NCI-H1092 treated with DMSO at 0.1 percent for 48 hours (cell line): ENCODE data around the gene VPS4A.
A peak's percentile ranks its signal among the peaks of the same experiment; 100 is the strongest.
"Not testable (repeated sequence)": the region's sequence is repeated elsewhere in the genome, so short reads cannot be mapped to it uniquely, and the experiment has no call there.

Experiments
- DNase-seq: peaks from one replicate; lab custom pipeline; 2025; lab: John Stamatoyannopoulos, UW

The VPS4A gene

GRCh38 chr16:69310653-69311532, at the start of gene VPS4A:
Gene VPS4A, plus strand, starts transcription at chr16:69311350. Its CDS starts 162 bp downstream, at chr16:69311512.
- peak; percentile 97 for DNase-seq

GRCh38 chr16:69266334-69267063, 44.7 kb upstream of the VPS4A start:
- no peak for DNase-seq

GRCh38 chr16:69267633-69268032, 43.5 kb upstream of the VPS4A start:
- no peak for DNase-seq

DNA sequence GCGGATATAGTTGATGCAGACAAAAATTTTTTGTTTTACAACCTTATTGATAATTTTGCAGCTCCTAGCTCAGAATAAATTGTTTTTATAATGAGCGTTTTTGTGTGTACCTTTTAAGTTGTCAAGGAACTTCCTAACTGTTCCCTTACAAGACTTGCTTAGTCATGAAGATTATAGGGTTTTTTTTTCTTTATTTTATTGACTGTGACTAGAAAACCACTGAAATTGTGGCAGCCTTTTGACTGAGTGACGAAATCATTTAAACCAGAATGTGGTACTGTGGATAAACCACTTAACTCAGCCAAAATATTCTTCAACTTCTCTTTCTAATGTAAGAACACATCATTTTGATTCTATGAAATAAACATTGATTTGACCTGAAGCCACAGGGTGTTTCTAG, 40.8 kb upstream of the VPS4A start:
- no peak for DNase-seq

- no peak for DNase-seq
Measured at GRCh38 chr16:69270831-69271230, 40.3 kb upstream of the VPS4A start.

GRCh38 chr16:69273009-69273408, 38.1 kb upstream of the VPS4A start:
- DNase-seq, result no peak

DNA sequence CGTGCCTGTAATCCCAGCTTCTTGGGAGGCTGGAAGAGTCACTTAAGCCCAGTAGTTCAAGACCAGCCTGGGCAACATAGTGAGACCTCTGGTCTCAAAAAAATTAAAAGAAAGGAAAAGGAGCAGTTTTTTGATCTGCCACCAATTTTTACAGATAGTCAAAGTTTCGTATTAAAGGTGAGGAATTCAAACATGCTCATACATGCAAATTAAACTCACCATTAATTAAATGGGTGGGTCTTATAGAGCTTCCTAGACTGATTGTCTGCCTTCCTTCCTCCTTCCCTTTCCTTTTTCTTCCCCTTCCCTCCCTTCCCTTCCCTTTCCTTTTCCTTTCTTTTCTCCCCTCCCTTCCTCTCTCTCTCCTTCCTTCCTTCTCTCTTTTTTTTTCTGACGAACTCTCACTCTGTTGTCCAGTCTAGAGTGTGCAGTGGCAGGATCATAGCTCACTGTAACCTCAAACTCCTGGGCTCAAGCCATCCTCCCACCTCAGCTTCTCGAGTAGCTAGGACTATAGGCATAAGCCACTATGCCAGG, 36.4 kb upstream of the VPS4A start:
- no peak for DNase-seq

DNA sequence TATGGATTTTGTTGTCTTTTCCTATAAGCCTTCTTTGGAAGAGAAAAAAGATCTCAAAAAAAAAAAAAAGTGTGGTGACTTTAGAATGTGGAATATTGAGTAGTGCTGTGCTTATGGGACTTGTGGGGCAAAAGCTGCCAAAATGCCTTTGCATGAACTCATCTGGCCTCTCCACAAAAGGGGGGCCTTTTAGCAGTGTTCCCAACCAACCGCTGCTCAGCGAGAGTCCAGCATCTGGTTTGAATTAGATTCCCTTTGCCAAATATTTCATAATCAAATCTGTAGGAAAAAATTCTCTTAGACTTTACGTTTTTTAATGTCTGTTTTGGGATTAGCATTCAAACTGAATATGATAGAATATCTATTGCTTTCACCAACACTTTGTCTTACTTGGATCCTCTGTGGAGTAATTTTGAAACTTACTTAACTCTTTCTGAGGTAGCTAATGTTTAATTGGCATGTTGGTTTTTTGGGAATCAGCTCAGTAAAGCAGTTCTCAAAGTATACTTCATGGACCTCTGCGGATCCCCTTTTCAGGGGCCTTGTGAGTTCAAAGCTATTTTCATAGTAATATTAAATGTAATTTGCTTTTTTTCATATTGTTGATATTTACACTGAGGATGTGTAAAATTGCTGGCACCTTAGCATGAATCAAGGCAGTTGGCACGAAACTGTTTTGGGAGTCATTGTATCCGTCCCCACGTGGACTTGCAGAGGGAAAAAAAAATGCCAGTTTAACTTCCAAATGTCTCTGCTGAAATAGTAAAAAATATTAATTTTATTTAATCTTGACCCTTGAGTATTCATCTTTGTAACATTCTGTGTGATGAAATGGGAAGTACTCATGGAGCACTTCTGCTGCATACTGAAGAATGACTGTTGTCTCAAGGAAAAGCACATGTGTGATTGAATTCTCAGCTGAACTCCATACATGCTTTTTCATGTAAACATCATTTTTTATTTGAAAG, 34.7 kb upstream of the VPS4A start:
- DNase-seq, result no peak

DNA sequence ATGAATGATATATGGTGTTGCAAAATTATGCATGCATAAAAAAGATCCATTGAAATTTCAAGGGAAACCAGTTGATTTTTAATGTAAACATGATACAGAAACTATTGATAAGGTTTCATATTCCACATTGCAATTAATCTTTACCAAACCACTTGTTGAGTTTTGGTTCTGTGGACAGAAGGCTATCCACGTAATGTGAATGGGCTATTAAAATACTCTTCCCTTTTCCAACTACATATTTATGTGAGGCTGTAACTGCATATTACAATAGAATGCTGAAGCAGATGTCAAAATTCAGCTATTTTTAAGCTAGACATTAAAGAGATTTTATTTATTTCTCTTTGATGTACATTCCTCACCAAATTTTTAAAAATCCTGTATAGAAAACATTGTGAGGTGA, 33.7 kb upstream of the VPS4A start:
- DNase-seq, result no peak

GRCh38 chr16:69283851-69284250, 27.3 kb upstream of the VPS4A start:
- DNase-seq, result no peak

DNA sequence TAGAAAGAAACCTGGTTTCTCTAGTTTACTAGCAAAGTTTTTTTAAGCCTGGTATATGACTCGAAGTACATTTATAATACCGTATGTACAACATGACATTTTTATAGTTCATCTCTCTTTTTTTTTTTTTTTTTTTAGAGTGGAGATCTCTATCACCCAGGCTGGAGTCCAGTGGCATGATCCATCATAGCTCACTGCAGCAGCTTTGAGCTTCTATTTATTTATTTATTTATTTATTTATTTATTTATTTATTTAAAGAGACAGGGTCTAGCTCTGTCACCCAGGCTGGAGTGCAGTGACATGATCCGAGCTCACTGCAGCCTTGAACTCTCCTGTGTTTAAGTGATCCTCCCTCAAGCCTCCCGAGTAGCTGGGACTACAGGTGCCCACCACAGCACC, 25.9 kb upstream of the VPS4A start:
- no peak for DNase-seq

DNA sequence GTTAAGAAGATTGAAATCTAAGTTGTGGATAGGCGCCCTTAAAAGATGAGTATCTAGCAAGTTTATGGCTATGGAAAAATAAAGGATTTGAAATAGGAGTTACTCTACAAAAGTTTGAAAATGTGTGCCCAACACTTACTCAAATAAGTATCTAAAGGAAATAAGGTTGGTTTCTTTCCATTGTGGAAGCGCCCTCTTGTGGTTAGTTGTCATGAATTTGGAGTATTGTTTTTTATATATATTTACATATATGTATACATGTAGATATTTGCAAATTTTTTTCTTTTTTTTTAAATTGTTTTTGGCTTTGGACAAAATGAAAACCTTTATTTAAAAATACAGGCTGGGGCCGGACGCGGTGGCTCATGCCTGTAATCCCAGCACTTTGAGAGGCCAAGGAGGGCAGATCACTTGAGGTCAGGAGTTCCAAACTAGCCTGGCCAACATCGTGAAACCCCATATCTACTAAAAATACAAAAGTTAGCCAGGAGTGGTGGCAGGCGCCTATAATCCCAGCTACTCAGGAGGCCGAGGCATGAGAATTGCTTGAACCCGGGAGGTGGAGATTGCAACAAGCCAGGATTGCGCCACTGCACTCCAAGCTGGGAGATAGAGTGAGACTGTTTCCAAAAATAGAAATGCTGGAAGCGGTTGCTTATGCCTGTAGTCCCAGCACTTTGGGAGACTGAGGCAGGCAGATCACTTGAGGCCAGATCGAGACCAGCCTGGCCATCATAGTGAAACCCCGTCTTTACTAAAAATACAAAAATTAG, 24.0 kb upstream of the VPS4A start:
- peak; percentile 40 for DNase-seq

DNA sequence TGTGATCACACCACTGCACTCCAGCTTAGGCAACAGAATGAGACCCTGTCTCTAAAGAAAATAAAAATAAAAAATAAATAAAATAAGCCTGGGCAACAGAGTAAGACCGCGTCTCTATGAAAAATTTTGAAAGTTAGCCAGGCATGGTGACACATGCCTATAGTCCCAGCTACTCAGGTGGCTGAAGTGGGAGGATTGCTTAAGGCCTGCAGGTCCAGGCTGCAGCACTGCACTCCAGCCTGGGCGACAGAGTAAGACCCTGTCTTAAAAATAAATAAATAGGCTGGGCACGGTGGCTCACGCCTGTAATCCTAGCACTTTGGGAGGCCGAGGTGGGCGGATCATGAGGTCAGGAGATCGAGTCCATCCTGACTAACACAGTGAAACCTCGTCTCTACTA, 19.5 kb upstream of the VPS4A start:
- DNase-seq, result not testable (repeated sequence)

- DNase-seq, result no peak
Measured at GRCh38 chr16:69293401-69293800, 17.7 kb upstream of the VPS4A start.

GRCh38 chr16:69294051-69294450, 17.1 kb upstream of the VPS4A start:
- no peak for DNase-seq

DNA sequence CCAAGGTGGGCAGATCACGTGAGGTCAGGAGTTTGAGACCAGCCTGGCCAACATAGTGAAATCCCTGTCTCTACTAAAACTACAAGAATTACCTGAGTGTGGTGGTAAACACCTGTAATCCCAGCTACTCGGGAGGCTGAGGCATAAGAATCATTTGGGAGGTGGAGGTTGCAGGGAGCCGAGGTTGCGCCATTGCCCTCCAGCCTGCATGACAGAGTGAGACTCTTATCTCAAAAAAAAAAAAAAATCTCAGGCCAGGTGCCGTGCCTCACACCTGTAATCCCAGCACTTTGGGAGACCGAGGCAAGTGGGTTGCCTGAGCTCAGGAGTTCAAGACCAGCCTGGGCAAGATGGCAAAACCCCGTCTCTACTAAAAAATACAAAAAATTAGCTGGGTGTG, 14.4 kb upstream of the VPS4A start:
- DNase-seq, result not testable (repeated sequence)

GRCh38 chr16:69298261-69298660, 12.9 kb upstream of the VPS4A start:
- no peak for DNase-seq

DNA sequence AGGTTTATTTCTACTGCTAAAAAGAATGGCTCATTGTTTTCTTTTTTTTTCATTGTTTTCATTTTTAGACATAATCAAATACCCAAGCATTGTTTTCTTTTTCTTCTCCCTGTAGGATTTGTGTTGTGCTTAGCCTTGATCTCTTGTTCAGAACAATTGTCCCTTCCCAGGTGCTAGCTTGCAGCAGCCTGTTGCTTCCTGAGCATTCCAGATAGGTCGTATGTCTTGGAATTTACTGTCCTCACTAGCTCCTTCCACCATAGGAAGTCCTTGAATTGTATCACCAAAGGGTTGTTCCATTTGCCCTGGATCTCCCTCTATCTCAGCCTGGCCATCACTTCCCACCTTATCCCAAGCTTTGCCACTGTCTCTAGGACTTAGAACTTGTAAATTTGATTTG, 10.0 kb upstream of the VPS4A start:
- no peak for DNase-seq

DNA sequence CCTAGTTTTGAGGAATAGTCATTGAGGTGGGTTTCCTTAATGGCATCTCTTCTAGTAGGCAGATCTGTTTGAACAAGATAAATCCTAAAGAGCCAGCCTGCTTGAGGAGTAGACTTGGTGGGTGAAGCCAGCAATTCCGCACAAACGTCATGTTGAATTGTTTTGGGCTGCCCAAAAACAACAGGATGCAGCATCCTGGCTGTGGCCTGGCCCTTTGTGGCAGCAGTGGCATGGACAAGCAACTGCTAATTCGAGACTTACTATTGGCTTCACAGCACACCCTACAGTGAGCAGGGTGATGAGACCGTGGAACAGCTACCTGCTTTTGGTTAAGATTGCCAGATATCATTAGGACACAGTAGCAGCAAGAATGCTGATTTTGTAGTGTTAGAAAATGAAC, 9.3 kb upstream of the VPS4A start:
- no peak for DNase-seq

DNA sequence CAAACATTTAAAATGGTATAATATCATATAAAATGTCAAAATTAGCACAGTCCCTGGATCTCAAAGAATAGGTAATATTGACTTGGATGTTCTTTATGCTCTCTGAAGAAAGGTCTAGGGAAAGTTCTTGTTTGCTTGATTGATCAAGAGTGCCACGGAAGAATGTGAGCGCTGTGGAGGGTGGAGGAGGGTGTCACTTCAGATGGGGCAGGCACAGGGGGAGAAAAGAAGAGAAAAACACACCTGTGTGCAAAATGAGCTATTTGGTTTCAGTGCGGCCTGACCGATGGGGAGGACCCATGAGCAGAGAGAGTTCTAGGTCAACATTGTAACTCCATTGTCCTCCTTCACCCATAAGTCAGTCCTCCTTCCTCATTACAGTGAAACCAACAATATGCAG, 8.8 kb upstream of the VPS4A start:
- no peak for DNase-seq

GRCh38 chr16:69306031-69306430, 5.1 kb upstream of the VPS4A start:
- DNase-seq, result no peak
